ENCODE results near the gene CNOT6L. TPM values are rescaled to one million over a fixed set of nuclear protein-coding genes. Genes with fewer than 3 reads are reported as not detected.

The CNOT6L gene
- total and polyA plus RNA-seq, 2 of the 13 experiments (the other 11 are each of a cell fraction or from before 2014, with no cell fraction given), result 7.9 to 13.5 TPM

DNA sequence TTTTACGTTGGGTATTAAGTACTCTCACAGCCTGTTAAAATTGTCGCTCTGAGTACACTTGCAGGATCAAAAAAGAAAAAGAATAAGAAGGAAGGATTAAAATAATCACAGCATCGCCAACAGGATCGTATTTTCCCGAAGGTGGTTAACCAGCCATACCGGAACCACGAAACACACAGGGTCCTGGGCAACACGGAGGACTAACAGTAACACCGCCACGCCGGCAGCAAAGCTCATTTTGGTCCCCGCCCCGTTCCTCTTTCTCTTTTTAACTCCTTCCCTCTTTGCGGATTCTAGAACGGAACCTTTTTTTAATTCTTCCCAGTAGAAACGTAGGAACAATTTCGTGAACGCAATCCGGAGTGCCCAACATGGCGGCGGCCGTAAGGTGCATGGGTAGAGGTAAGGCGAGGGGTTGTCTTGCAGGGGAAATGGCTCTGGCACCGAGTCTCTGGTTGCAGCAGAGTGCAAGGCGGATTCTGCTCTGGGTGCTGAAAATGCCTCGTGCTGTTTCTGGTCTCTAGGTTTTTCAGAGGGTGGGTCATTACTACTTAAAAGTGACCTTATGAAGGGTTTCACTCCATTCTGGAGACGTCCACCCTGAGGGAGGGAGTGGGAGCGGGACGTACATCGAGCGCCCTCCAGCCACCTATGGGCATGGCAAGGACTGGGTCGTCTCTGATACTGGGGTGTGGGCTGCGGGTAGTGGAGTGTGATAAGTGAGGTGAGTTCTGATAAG lies 43.5 kb upstream of the CNOT6L start, which contains the start of gene MRPL1 (continued):
- TF ChIP-seq ATF7-NPFF (CRISPR knock-in tag; IDR thresholded peaks at IDR 0.05; ENCODE audit: low read depth) (no peak), AKAP8 (CRISPR knock-in tag; IDR thresholded peaks at IDR 0.05) (no peak), EEA1 (CRISPR knock-in tag; IDR thresholded peaks at IDR 0.05; ENCODE audit: borderline replicate concordance) (no peak), TOPORS (CRISPR knock-in tag; IDR thresholded peaks at IDR 0.05) (peak; percentile 86), ZNF674 (CRISPR knock-in tag; IDR thresholded peaks at IDR 0.05; ENCODE audit: low read depth) (no peak), TAF15 (IDR thresholded peaks at IDR 0.05; ENCODE audit: low read depth, low read length, poor library complexity, severe bottlenecking) (no peak), AGO2 (optimal IDR thresholded peaks at IDR 0.05; ENCODE audit: low read depth, low read length) (no peak), ESRRA (CRISPR knock-in tag; IDR thresholded peaks at IDR 0.05; ENCODE audit: low read depth) (no peak), ZNF326 (CRISPR knock-in tag; IDR thresholded peaks at IDR 0.05; ENCODE audit: borderline replicate concordance) (no peak), ZNF703 (CRISPR knock-in tag; IDR thresholded peaks at IDR 0.05; ENCODE audit: borderline replicate concordance) (no peak), CBFB (CRISPR knock-in tag; IDR thresholded peaks at IDR 0.05) (peak; percentile 81; the same call in 1 of the 2 replicates), SAP130 (CRISPR knock-in tag; IDR thresholded peaks at IDR 0.05; ENCODE audit: low read depth) (peak; percentile 95)
- TF ChIP-seq, protein P1, sequence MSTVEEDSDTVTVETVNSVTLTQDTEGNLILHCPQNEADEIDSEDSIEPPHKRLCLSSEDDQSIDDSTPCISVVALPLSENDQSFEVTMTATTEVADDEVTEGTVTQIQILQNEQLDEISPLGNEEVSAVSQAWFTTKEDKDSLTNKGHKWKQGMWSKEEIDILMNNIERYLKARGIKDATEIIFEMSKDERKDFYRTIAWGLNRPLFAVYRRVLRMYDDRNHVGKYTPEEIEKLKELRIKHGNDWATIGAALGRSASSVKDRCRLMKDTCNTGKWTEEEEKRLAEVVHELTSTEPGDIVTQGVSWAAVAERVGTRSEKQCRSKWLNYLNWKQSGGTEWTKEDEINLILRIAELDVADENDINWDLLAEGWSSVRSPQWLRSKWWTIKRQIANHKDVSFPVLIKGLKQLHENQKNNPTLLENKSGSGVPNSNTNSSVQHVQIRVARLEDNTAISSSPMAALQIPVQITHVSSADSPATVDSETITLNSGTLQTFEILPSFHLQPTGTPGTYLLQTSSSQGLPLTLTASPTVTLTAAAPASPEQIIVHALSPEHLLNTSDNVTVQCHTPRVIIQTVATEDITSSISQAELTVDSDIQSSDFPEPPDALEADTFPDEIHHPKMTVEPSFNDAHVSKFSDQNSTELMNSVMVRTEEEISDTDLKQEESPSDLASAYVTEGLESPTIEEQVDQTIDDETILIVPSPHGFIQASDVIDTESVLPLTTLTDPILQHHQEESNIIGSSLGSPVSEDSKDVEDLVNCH (CRISPR knock-in tag; IDR thresholded peaks at IDR 0.05), result no peak
- TF ChIP-seq, protein P2, sequence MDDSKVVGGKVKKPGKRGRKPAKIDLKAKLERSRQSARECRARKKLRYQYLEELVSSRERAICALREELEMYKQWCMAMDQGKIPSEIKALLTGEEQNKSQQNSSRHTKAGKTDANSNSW (CRISPR knock-in tag; IDR thresholded peaks at IDR 0.05; ENCODE audit: borderline replicate concordance), result peak; percentile 39; the same call in 1 of the 2 replicates
- TF ChIP-seq, protein P3, sequence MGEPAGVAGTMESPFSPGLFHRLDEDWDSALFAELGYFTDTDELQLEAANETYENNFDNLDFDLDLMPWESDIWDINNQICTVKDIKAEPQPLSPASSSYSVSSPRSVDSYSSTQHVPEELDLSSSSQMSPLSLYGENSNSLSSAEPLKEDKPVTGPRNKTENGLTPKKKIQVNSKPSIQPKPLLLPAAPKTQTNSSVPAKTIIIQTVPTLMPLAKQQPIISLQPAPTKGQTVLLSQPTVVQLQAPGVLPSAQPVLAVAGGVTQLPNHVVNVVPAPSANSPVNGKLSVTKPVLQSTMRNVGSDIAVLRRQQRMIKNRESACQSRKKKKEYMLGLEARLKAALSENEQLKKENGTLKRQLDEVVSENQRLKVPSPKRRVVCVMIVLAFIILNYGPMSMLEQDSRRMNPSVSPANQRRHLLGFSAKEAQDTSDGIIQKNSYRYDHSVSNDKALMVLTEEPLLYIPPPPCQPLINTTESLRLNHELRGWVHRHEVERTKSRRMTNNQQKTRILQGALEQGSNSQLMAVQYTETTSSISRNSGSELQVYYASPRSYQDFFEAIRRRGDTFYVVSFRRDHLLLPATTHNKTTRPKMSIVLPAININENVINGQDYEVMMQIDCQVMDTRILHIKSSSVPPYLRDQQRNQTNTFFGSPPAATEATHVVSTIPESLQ (CRISPR knock-in tag; conservative IDR thresholded peaks at IDR 0.05), result peak; percentile 83; the same call in 1 of the 2 replicates
- TF ChIP-seq, protein P4, sequence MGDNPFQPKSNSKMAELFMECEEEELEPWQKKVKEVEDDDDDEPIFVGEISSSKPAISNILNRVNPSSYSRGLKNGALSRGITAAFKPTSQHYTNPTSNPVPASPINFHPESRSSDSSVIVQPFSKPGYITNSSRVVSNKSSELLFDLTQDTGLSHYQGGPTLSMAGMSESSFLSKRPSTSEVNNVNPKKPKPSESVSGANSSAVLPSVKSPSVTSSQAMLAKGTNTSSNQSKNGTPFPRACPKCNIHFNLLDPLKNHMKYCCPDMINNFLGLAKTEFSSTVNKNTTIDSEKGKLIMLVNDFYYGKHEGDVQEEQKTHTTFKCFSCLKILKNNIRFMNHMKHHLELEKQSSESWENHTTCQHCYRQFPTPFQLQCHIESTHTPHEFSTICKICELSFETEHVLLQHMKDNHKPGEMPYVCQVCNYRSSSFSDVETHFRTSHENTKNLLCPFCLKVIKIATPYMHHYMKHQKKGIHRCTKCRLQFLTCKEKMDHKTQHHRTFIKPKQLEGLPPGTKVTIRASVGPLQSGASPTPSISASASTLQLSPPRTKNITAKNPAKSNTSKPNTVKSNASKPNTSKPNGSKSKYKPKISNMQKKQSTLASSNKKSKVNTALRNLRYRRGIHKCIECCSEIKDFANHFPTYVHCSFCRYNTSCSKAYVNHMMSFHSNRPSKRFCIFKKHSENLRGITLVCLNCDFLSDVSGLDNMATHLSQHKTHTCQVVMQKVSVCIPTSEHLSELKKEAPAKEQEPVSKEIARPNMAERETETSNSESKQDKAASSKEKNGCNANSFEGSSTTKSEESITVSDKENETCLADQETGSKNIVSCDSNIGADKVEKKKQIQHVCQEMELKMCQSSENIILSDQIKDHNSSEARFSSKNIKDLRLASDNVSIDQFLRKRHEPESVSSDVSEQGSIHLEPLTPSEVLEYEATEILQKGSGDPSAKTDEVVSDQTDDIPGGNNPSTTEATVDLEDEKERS (CRISPR knock-in tag; IDR thresholded peaks at IDR 0.05), result 0 out of 2 replicates have a peak, but pooled peaks have one; percentile 72
- TF ChIP-seq, protein P5, sequence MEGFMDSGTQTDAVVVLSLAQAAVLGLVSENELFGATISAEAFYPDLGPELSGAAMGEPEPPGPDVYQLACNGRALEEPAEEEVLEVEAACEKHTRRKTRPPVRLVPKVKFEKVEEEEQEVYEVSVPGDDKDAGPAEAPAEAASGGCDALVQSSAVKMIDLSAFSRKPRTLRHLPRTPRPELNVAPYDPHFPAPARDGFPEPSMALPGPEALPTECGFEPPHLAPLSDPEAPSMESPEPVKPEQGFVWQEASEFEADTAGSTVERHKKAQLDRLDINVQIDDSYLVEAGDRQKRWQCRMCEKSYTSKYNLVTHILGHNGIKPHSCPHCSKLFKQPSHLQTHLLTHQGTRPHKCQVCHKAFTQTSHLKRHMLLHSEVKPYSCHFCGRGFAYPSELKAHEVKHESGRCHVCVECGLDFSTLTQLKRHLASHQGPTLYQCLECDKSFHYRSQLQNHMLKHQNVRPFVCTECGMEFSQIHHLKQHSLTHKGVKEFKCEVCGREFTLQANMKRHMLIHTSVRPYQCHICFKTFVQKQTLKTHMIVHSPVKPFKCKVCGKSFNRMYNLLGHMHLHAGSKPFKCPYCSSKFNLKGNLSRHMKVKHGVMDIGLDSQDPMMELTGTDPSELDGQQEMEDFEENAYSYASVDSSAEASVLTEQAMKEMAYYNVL (CRISPR knock-in tag; IDR thresholded peaks at IDR 0.05; ENCODE audit: borderline replicate concordance), result peak; percentile 72; the same call in 1 of the 2 replicates
